ENCODE measurements around the gene TBXA2R. TPM values are rescaled to one million over a fixed set of nuclear protein-coding genes. Genes with fewer than 3 reads are reported as not detected.
"Not testable (repeated sequence)": the region's sequence is repeated elsewhere in the genome, so short reads cannot be mapped to it uniquely, and the experiment has no call there.

Gene TBXA2R
- total and polyA plus RNA-seq, 2 of the 4 experiments (the other 2 are of a cell fraction) = 0.36 to 2.3 TPM

DNA sequence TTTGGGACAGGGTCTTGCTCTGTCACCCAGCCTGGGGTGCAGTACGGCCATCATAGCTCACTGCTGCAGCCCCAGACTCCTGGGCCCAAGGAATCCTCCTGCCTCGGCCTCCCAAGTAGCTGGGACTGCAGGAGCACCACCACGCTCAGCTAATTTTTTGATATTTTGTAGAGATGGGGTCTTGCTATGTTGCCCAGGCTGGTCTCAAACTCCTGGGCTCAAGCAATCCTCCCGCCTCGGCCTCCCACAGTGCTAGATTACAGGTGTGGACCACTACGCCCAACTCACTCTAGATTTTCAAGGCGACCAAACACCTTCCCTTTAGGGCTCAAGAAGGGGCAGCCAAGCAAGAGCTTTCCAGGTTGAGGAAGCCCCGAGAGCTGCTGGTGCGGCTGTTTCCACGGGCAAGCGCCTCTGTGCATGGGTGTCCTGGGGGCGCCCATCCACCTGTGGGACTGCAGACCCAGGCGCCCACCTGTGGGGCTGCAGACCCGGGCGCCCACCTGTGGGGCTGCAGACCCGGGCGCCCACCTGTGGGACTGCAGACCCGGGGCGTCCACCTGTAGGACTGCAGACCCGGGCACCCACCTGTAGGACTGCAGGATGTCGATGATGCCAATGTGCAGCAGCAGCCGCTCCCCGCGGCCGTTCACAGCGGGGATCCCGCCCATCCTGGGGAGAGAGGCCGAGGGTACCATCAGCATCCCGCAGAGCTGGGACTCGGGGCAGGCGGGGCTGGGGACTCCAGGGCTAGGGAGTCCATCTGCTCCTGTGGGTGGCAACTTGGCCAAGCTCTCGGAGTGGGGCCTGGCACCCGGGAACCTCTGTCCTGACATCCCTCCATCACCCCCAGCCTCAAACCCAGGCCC is 41.6 kb upstream of the TBXA2R start (continued):
- TF ChIP-seq MAFK (IDR thresholded peaks at IDR 0.05; ENCODE audit: low read depth, low read length) = no peak

DNA sequence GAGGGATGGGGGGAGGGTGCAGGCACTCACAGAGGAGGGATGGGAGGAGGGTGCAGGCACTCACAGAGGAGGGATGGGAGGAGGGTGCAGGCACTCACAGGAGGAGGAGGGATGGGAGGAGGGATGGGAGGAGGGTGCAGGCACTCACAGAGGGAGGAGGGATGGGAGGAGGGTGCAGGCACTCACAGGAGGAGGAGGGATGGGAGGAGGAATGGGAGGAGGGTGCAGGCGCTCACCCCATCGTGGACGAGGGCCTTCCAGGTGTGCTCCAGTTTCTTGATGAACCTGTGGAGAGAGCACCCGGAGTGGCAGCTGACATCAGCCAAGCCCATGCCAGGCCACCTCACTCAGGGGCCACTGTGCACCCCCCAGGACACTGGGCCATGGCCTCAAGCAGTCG is 40.4 kb upstream of the TBXA2R start:
- H3K9me1 ChIP-seq (ENCODE audit: insufficient read depth, low read length); ATAC-seq (ENCODE audit: low read depth); H2BK20ac ChIP-seq (ENCODE audit: low read depth, low read length); in situ Hi-C loops (cut with MboI; ENCODE audit: low sequenced_read_pairs); H2AFZ ChIP-seq (replicated peaks; ENCODE audit: low read length, poor library complexity); H2AK5ac ChIP-seq (ENCODE audit: low read depth, low read length); H4K8ac ChIP-seq (ENCODE audit: low read depth in 2 of 2, low read length in 2 of 2); dilution Hi-C loops (cut with HindIII; ENCODE audit: low sequenced_read_pairs, unreplicated experiment); H3K4me3 ChIP-seq (ENCODE audit: insufficient read depth, low read depth, low read length); H2BK5ac ChIP-seq (ENCODE audit: low read depth, low read length, poor library complexity, severe bottlenecking); intact Hi-C loops (cut with micrococcal nuclease); H4K5ac ChIP-seq (ENCODE audit: low read depth, low read length); H2AK9ac ChIP-seq (replicated peaks; ENCODE audit: low read depth, low read length, poor library complexity); CTCF ChIA-PET; DNase-seq; H3K27me3 ChIP-seq (ENCODE audit: control insufficient read depth, insufficient read depth, low read length); POLR2A ChIA-PET (ENCODE audit: unreplicated experiment); H3K4ac ChIP-seq (ENCODE audit: low read depth, low read length); H3K14ac ChIP-seq (replicated peaks; ENCODE audit: low read depth, low read length); H3K27ac ChIP-seq (ENCODE audit: insufficient read depth, low read length); H2BK15ac ChIP-seq (ENCODE audit: low read depth, low read length); H4K20me1 ChIP-seq (ENCODE audit: insufficient read depth, low read length); H3K4me2 ChIP-seq (ENCODE audit: low read depth, low read length); H3K79me1 ChIP-seq (ENCODE audit: low read depth in 1 of 2, low read length in 2 of 2); H2BK120ac ChIP-seq (ENCODE audit: low read depth, low read length); H3K9me3 ChIP-seq (ENCODE audit: control insufficient read depth, insufficient read depth, low read length); BruUV-seq (replicated peaks); H3K18ac ChIP-seq (ENCODE audit: low read depth, low read length); H3K4me1 ChIP-seq (ENCODE audit: control insufficient read depth, insufficient read depth, low read length); H3K56ac ChIP-seq (ENCODE audit: extremely low read depth, insufficient read depth, low read length); H3K9ac ChIP-seq (ENCODE audit: low read depth, low read length); H4K91ac ChIP-seq (ENCODE audit: insufficient read depth, low read depth, low read length); H3K23ac ChIP-seq (ENCODE audit: low read depth, low read length): not testable (repeated sequence)
- WGBS, 2 experiments (ENCODE audit: extremely low coverage in 2 of 2, insufficient read length in 1 of 2) = 85% methylated on average over 4 of the region's 5 CpGs; no CpG with 5 or more reads in 1 of the 2 experiments
- peaks cover 48% of the 10 kb centered on the region for H3K36me3 ChIP-seq (ENCODE audit: control insufficient read depth, insufficient read depth, low read length)
